Limb (tissue), 2 donors: Measurements from ENCODE around the gene DHX8.
"Not testable (repeated sequence)": the region's sequence is repeated elsewhere in the genome, so short reads cannot be mapped to it uniquely, and the experiment has no call there.

Experiments
- DNase-seq, 2 donors: peaks; one replicate each; pipeline ENCODE4 v3.0.0-alpha.2; 2016; ENCODE audit errors: extremely low spot score in 2 of 2

Gene DHX8

GRCh38 chr17:43483674-43484551, at the start of gene DHX8:
Gene DHX8 (plus strand): TSS chr17:43483975. CDS start chr17:43484038, 63 bp downstream.
- DNase-seq: peak; percentile 99 to 100

- no peak for DNase-seq
Measured at GRCh38 chr17:43434902-43435319, 48.9 kb upstream of the DHX8 start.

DNA sequence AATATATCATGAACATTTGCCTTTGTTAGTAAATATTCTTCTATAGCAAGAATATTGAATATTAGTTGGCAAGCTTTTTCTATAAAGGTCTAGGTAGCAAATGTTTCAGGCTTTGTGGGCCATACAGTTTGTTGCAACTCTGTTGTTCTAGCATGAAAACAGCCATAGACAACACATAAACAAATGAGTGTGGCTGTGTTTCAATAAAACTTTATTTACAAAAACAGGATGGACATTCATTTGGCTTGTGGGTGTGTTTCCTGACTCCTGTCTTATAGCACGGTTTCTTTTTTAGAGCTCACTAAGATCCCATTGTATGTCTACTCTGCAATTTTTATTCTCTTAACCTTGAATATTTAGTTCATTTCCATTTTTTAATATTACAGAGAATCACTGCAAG, 46.0 kb upstream of the DHX8 start:
- no peak for DNase-seq

DNA sequence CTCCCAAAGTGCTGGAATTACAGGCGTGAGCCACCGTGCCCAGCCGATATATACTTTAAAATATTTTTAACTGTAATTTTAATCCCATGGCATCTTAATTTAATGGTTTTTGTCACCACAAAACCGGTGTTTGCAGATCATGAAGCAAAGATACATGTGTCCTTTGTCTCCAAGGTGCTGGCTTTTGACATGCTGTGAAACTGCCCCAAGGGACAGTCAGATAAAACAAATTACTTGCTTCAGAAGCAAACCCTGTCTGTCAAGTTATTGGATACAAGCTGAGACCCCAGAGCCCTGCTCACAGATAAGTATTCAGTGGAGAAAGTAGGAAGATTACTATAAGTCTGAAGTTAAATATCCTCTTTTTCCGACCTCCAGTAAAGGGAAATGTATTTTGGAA, 45.1 kb upstream of the DHX8 start:
- no peak for DNase-seq

DNA sequence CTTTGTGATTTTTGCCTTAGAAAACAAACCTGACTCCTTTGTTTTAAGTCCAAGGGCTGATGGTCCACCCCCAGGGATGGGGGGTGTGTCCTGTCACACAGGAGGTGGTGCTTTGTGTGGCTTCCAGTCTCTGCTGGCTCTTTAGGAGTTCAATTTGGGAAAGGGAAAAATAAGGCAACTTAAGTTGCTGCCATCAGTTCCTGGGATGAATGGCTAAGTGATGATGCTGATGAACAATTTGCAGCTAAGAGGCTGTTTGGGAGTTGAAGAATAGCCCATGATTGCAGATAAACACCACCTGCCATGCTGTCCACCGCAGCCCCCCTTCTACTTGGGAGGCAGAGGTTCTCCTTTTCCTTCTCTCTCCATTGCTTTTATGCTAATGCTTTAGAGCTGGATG, 44.7 kb upstream of the DHX8 start:
- DNase-seq: no peak

DNA sequence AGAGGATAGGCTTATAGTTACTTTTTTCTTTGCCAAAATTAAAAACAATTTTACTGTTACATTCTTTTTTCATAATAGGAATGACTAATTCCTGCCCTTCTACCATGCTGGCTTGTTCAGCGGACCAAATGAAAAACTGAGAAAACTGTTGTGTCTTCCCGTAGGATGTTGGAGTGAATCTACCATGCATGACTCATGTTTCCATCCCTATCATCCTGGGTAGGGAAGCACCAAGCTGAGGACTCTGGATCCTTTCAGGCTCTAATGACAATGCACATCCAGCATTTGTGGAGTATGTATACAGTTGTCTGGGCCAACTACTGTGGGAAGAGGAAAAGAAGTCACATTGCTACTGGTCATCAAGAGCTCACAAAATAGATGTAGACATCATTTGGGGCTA, 41.1 kb upstream of the DHX8 start:
- no peak for DNase-seq

GRCh38 chr17:43443381-43443780, 40.4 kb upstream of the DHX8 start:
- no peak for DNase-seq

GRCh38 chr17:43444223-43445008, 39.4 kb upstream of the DHX8 start:
- no peak for DNase-seq

GRCh38 chr17:43445009-43445589, 38.7 kb upstream of the DHX8 start:
- no peak for DNase-seq

DNA sequence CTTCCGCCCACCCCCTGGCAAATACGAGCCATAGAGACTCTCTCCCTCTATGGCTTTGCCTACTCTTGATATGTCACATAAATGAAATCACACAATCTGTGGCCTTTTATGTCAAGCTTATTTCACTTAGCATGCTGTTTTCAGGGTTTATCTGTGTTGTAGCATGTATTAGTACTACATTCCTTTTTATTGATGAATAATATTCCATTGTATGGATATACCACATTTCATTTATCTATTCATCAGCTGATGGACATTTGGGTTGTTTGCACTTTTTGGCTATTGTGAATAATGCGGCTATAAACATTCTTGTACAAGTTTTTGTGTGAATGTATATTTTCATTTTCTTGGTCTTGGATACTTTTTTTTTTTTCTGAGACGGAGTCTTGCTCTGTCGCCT, 37.0 kb upstream of the DHX8 start:
- DNase-seq: no peak

DNA sequence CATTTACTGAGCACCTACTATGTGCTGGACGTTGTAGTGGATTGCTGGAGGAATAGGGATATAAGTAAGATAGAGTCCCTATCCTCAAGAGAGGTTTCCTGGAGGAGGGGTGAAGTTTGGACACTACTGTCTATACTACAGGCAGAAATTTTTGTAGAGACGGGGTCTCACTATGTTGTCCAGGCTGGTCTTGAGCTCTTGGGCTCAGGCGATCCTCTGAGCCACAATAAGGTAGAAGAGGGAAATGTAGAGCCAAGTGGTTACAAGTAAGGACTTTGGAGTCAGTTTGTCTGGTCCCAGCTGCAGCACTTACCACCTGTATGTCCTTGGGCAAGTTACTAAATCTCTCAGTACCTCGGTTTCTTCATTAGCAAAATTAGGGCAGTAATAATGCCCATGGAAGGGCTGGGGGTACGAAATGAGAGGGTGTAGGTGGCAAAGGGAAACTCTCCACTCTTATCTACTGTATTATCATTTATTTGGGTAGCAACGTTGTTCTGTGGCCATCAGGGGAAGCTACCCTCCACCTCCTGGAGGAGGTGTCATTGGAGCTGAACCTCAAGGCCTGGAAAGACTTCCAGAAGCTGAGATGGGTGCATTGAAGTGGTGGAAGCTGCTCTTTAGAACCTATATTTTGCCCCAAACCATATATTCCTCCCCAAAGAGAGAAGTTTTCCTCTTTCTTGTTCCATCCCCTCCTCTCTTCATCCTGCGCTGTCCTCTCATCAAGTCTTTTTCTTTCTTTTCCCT, 34.9 kb upstream of the DHX8 start:
- no peak for DNase-seq

- DNase-seq: no peak
Measured at GRCh38 chr17:43449470-43450248, 34.1 kb upstream of the DHX8 start.

DNA sequence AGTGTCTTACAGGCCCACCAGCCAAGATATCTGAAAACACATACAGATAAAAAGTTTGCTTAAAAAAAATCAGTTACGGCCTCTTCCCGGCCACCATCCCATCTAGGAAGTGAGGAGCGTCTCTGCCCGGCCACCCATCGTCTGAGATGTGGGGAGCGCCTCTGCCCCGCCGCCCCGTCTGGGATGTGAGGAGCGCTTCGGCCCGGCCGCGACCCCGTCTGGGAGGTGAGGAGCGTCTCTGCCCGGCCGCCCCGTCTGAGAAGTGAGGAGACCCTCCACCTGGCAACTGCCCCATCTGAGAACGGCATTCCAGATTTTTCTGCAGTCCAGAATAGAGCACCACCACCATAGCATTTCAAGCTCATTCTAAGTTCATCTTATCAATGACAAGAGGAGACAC, 33.0 kb upstream of the DHX8 start:
- DNase-seq: not testable (repeated sequence)

DNA sequence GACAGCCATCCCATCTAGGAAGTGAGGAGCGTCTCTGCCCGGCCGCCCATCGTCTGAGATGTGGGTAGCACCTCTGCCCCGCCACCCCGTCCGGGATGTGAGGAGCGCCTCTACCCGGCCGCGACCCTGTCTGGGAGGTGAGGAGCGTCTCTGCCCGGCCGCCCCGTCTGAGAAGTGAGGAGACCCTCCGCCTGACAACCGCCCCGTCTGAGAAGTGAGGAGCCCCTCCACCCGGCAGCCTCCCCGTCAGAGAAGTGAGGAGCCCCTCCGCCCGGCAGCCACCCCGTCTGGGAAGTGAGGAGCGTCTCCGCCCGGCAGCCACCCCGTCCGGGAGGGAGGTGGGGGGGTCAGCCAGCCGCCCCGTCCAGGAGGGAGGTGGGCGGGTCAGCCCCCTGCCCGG, 32.0 kb upstream of the DHX8 start:
- DNase-seq: not testable (repeated sequence)

DNA sequence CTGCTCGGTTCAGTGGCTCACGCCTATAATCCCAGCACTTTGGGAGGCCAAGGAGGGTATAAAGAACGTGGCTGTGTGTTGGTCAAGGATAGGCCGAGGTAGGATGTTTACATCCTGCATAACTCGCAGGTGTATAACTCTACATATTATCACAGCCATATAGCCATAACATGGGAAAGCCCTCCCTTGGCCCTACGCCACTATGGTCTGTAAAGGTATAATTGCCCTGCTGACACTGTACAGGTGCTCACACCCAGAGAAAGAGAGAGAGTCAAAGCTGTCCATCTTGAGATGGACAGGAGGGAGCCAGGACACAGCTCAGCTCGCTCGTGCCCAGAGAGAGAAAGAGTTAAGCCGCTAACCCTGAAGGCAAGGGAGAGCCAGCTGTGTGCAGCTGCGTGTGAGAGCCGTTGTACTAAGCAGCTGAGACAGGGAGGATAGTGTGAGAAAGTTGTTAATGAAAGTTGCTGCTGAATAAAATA, 30.4 kb upstream of the DHX8 start:
- DNase-seq: no peak

GRCh38 chr17:43454868-43455267, 28.9 kb upstream of the DHX8 start:
- no peak for DNase-seq

GRCh38 chr17:43456029-43456428, 27.7 kb upstream of the DHX8 start:
- no peak for DNase-seq

GRCh38 chr17:43456661-43457361, 27.0 kb upstream of the DHX8 start:
- peak in 1 of 2 donors; percentile 40 for DNase-seq

DNA sequence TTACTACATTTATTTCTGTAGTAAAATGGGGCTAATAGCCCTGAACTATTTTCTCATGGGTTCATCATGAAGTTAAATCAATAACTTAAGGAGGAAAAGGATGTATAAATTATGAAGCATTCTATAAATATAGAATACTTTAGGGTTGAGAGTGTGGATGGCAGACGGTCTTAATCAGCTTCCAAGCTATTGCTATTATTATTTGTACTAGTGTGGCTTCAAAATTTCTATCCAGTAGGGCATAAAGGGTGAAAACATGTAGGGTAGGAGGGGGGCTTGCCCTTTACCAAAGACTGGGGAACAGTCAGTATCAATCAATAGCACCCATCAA, 26.4 kb upstream of the DHX8 start:
- DNase-seq: no peak

DNA sequence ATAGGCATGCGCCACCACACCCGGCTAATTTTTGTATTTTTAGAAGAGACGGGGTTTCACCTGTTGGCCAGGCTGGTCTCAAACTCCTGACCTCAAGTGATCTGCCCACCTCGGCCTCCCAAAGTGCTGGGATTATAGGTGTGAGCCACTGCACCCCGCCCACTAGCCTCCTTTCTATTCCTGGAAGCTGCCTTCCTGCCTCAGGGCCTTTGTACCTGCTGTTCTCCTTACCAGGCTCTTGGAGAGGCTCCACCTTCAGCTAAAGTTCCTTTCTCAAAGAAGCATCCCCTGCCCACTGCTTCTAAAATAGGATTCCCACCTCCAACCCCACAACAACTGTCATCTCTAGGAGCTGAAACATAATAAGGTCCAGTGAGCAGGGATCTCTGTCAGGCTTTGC, 23.9 kb upstream of the DHX8 start:
- not testable (repeated sequence) for DNase-seq
